HL-60 (cell line): ENCODE results near the gene DLGAP3.

ENCODE experiments used
- GABPA ChIP-seq: IDR thresholded peaks from 2 replicates; pipeline ENCODE4 v1.6.1; 2012; ENCODE audit warnings: low read depth
- POLR2AphosphoS5 ChIP-seq: IDR thresholded peaks from 2 replicates; pipeline ENCODE4 v1.6.1; 2012; ENCODE audit warnings: low read depth
- REST ChIP-seq: IDR thresholded peaks from 2 replicates; pipeline ENCODE4 v1.6.1; 2012; ENCODE audit warnings: low read depth; ENCODE audit not compliant: insufficient replicate concordance
- SPI1 ChIP-seq: IDR thresholded peaks from 2 replicates; pipeline ENCODE4 v1.6.1; 2012; ENCODE audit warnings: low read depth, mild to moderate bottlenecking, borderline replicate concordance
- TF ChIP-seq, protein P1 (sequence below): IDR thresholded peaks from one replicate; pipeline ENCODE4 v1.5.1; 2011; ENCODE audit warnings: low read length, control low read depth, inconsistent platforms; ENCODE audit not compliant: insufficient read depth

DNA sequence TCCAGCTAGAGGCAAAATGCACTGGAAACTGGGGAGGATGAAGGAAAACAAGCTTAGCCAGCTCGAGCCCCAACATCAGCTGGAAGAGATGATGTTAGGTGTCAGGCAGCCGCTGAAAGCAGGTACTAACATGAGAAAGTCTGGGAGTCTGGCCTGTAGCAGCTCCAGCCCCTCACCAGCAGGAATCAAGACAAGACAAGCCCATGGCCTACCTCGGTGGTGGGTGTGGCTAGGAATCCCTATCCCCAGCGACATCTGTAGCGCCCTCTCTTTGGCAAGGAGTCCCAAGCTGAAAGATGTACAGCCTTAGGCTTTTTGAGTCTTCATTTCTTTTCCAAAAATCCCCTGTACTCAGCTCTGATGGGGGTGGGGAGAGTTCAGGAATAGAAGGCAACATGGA is 2.6 kb downstream of the DLGAP3 start:
- no peak for TF ChIP-seq POLR2AphosphoS5
- TF ChIP-seq, protein P1, sequence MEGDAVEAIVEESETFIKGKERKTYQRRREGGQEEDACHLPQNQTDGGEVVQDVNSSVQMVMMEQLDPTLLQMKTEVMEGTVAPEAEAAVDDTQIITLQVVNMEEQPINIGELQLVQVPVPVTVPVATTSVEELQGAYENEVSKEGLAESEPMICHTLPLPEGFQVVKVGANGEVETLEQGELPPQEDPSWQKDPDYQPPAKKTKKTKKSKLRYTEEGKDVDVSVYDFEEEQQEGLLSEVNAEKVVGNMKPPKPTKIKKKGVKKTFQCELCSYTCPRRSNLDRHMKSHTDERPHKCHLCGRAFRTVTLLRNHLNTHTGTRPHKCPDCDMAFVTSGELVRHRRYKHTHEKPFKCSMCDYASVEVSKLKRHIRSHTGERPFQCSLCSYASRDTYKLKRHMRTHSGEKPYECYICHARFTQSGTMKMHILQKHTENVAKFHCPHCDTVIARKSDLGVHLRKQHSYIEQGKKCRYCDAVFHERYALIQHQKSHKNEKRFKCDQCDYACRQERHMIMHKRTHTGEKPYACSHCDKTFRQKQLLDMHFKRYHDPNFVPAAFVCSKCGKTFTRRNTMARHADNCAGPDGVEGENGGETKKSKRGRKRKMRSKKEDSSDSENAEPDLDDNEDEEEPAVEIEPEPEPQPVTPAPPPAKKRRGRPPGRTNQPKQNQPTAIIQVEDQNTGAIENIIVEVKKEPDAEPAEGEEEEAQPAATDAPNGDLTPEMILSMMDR: no peak
- TF ChIP-seq REST: no peak
- no peak for TF ChIP-seq SPI1
- TF ChIP-seq GABPA: no peak
